Ovary (tissue), 9 donors: ENCODE results near the gene UNC5B. TPM values are rescaled to one million over a fixed set of nuclear protein-coding genes. Genes with fewer than 3 reads are reported as not detected.

ENCODE experiments used
- DNase-seq, 5 donors: peaks; one replicate each; pipeline ENCODE4 v3.0.0-alpha.2; 2019 to 2020
- H3K27ac ChIP-seq, 2 donors: fragments of 200-600 bp; one replicate each; pipeline versions ENCODE4 v1.5.1 to v1.8.0; 2019 to 2022
- H3K27me3 ChIP-seq: fragments of 200-600 bp; one replicate; pipeline ENCODE4 v1.8.0; 2022
- H3K36me3 ChIP-seq: fragments of 200-600 bp; sonication (generic); one replicate; pipeline ENCODE4 v1.5.1; 2019
- H3K4me1 ChIP-seq: one replicate; pipeline ENCODE4 v1.8.1; 2013; ENCODE audit warnings: mild to moderate bottlenecking, moderate library complexity; ENCODE audit not compliant: insufficient read depth
- H3K4me3 ChIP-seq: fragments of 200-600 bp; sonication (generic); one replicate; pipeline ENCODE4 v1.5.1; 2017
- H3K9me3 ChIP-seq, 2 donors: fragments of 200-600 bp in 1 of 2; sonication (generic) in 1 of 2; one replicate each; pipeline versions ENCODE4 v1.5.1 to v1.8.1; 2013 to 2019; ENCODE audit warnings: mild to moderate bottlenecking in 1 of 2, moderate library complexity in 1 of 2
- EP300 ChIP-seq: sonication (generic); formaldehyde crosslinking; IDR thresholded peaks from one replicate; pipeline ENCODE4 v1.6.1; 2017; ENCODE audit warnings: antibody characterized with exemption
- POLR2A ChIP-seq: fragments of 450-650 bp; IDR thresholded peaks from one replicate; pipeline ENCODE4 v1.6.1; 2017; ENCODE audit warnings: antibody characterized with exemption, mild to moderate bottlenecking, moderate library complexity
- WGBS, 3 donors: extraction: QIAGEN DNeasy Blood & Tissue Kit in 1 of 3; methylation state at CpG; one replicate each; pipeline versions ENCODE4 v1.1.5 to v1.1.7; 2013 to 2017; 5-methylcytosine and 5-hydroxymethylcytosine counted together
- intact Hi-C, 4 donors: fragments of 100-400 bp; cut with DNase I; formaldehyde crosslinking; loops; one replicate each; pipeline versions ENCODE4 v1.11.0 to v1.15.1; 2022 to 2023
- polyA plus RNA-seq, 2 donors: library from polyadenylated mRNA; stranded (reverse); fragments of 200-250 nt in 1 of 2; fragments of 350-450 nt in 1 of 2; fragmentation: Illumina TruSeq in 1 of 2; extraction: RNeasy Lipid Tissue Mini Kit (QIAGEN cat#74804) in 1 of 2; gene quantifications; one replicate each; pipeline ENCODE4 v1.2.3, GENCODE V29; 2013 to 2014
- total RNA-seq, 7 donors: library from RNA; depleted of rRNA in 2 of 7; stranded (reverse); fragments of >200 nt in 2 of 7; fragmentation: NEBNext Ultra II Directional in 3 of 7; extraction: Animal tissue kit (Norgen Biotek cat#: 25700) in 3 of 7; gene quantifications; one replicate each; pipeline versions ENCODE4 v1.1.0 to v1.2.4, GENCODE V29; 2016 to 2023
- TF ChIP-seq, protein P1 (sequence below), 3 donors: fragments of 450-650 bp in 2 of 3; fragments of 200-600 bp in 1 of 3; IDR thresholded peaks; one replicate each; pipeline versions ENCODE4 v1.5.1 to v1.8.0; 2016 to 2022; ENCODE audit warnings: antibody characterized with exemption in 3 of 3, mild to moderate bottlenecking in 1 of 3
- donor health status: DM: no; HTN: no; CAD: no; lungs with moderate emphysema.
- donor health status: DM: no; HTN: no; CAD: no.
- donor health status: Bipolar disorder and iron deficiency.
- donor health status: DM: yes; HTN: yes; CAD: no.
- donor health status: DM: no; HTN: no; CAD: no.
- donor health status: DM: yes; HTN: yes; CAD: no.

The UNC5B gene
- total and polyA plus RNA-seq, 9 donors: 2.7 to 48.0 (median 6.3) TPM

GRCh38 chr10:71331736-71332135 is 119.4 kb downstream of the UNC5B start:
- TF ChIP-seq POLR2A (no peak), EP300 (no peak)
- TF ChIP-seq, protein P1, sequence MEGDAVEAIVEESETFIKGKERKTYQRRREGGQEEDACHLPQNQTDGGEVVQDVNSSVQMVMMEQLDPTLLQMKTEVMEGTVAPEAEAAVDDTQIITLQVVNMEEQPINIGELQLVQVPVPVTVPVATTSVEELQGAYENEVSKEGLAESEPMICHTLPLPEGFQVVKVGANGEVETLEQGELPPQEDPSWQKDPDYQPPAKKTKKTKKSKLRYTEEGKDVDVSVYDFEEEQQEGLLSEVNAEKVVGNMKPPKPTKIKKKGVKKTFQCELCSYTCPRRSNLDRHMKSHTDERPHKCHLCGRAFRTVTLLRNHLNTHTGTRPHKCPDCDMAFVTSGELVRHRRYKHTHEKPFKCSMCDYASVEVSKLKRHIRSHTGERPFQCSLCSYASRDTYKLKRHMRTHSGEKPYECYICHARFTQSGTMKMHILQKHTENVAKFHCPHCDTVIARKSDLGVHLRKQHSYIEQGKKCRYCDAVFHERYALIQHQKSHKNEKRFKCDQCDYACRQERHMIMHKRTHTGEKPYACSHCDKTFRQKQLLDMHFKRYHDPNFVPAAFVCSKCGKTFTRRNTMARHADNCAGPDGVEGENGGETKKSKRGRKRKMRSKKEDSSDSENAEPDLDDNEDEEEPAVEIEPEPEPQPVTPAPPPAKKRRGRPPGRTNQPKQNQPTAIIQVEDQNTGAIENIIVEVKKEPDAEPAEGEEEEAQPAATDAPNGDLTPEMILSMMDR (IDR thresholded peaks at IDR 0.05): no peak
- Histone ChIP-seq H3K27me3 (no peaks in the 10 kb centered on the region), H3K9me3 (no peaks in the 10 kb centered on the region), H3K27ac (no peak overlapping the region), H3K4me3 (no peak overlapping the region), H3K36me3 (no peaks in the 10 kb centered on the region), H3K4me1 (peaks cover 13% of the 10 kb centered on the region)
- WGBS, 3 donors: 43 to 59% (median 48%) methylated on average over 4 of the region's 4 CpGs
- intact Hi-C loops: loop anchor here in 1 of 4 donors (5.0 kb wide), 1 partner anchor 246 kb away; no protein-coding TSS in a partner anchor
- DNase-seq: no peak

DNA sequence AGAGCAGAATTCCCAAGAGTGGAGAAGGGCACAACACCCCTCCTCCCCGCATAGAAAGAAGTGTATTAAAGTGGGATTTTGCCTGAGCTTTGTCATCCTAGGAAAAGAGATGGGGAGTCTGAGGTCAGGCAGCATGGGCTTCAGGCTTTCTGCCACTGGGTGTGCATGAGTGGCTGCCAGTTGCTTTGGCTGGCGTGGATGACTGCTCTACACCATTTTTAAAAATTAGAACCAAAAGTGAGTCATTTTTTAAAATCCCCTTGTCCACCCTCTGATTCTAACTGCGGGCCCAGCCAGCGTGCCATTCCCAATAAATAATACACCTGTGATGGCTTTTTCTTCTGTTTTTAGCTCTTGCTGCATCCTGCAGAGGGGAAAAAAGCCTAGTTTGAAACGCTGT is 120.1 kb downstream of the UNC5B start:
- Histone ChIP-seq H3K9me3 (no peaks in the 10 kb centered on the region), H3K27me3 (no peaks in the 10 kb centered on the region), H3K27ac (no peak overlapping the region), H3K4me1 (peaks cover 13% of the 10 kb centered on the region), H3K36me3 (no peaks in the 10 kb centered on the region), H3K4me3 (no peak overlapping the region)
- DNase-seq: no peak
- TF ChIP-seq POLR2A (no peak), EP300 (no peak)
- TF ChIP-seq, protein P1 (IDR thresholded peaks at IDR 0.05): no peak
- 93 to 96% (median 95%) methylated on average over 5 of the region's 5 CpGs for WGBS, 3 donors
- intact Hi-C loops: loop anchor here in 1 of 4 donors (5.0 kb wide), 1 partner anchor 245 kb away; no protein-coding TSS in a partner anchor

DNA sequence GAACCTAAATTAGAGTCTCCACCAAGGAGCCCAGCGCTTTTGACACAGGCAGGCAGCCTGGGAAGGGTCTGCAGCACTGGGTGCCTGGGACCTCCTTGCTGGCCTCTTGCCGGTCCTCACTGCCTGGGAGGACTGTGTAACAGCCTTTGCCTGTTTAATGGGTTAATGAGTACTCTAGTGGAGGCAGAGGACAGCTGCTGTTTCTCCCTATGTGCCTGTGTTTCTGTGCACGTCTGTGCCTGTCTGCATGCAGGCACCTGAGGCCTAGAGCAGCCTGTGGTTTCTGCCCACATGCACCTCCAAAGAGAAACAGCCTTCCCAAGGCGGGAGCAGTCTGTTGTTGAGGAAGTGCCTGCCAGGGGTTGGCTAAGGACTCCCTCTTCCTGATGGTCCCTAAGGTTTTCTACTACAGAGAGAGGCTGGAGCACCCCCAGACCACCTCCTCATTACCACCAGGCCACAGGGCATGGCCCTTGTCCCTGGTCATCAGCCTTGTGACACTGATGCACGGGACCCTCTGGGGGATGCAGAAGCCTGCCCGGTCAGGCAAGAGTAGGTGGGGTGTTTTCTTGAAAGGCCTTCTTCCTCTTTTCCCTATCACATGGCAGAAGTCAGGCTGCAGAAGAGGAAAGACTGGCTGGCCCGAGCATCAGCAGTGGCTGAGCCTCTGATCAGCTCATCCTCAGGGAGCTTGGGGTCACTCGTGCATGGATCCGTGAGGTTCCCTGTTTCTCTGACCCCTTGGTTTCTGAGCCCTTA is 120.9 kb downstream of the UNC5B start:
- Histone ChIP-seq H3K9me3 (no peaks in the 10 kb centered on the region), H3K4me3 (no peak overlapping the region), H3K27me3 (no peaks in the 10 kb centered on the region), H3K36me3 (no peaks in the 10 kb centered on the region), H3K4me1 (peaks cover 13% of the 10 kb centered on the region), H3K27ac (peak overlapping the region in 1 of 2 donors; percentile 39)
- WGBS, 3 donors: 61 to 69% (median 67%) methylated on average over 9 of the region's 9 CpGs
- no peak for DNase-seq
- intact Hi-C loops: loop anchor here in 1 of 4 donors (5.0 kb wide), 1 partner anchor 244 kb away; no protein-coding TSS in a partner anchor
- TF ChIP-seq, protein P1 (IDR thresholded peaks at IDR 0.05): no peak
- TF ChIP-seq EP300 (no peak), POLR2A (no peak)

DNA sequence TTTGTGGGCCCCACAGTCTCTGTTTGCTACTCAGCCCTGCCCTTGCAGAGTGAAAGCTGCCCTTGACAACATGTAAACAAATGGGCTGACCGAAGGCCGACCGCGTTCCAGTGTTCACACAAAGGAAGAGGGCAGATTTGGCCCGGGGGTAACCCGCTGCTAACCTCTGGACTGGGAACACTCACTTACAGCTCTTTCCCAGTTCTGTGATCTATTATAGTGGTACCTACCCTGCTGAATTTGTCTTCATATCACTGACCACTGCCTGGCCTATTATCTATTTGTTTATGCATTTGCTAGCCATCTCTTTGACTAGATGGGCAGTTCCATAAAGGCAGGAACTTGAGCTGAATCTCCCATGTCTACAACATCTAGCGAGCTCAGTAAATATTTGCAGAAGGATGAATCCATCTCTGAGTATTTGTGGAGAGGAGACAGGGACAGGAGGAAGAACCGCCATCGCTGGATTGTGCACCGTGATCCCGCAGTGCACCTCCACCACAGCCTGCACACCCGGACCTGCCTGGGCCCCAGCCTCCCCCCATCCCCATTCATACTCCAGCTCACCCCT is 121.9 kb downstream of the UNC5B start:
- H3K4me3 ChIP-seq: no peak overlapping the region
- H3K27ac ChIP-seq: peak overlapping the region in 1 of 2 donors; percentile 39
- H3K9me3 ChIP-seq: no peaks in the 10 kb centered on the region
- no peaks in the 10 kb centered on the region for H3K36me3 ChIP-seq
- 43 to 69% (median 56%) methylated on average over 12 of the region's 12 CpGs for WGBS, 3 donors
- H3K27me3 ChIP-seq: no peaks in the 10 kb centered on the region
- intact Hi-C loops: loop anchor here in 1 of 4 donors (5.0 kb wide), 1 partner anchor 243 kb away; no protein-coding TSS in a partner anchor
- H3K4me1 ChIP-seq: peaks cover 13% of the 10 kb centered on the region
- TF ChIP-seq, protein P1 (IDR thresholded peaks at IDR 0.05): no peak
- TF ChIP-seq EP300 (no peak), POLR2A (no peak)
- peak in 1 of 5 donors; percentile 60 for DNase-seq
